ENCODE results near the gene PFN2. TPM values are rescaled to one million over a fixed set of nuclear protein-coding genes. Genes with fewer than 3 reads are reported as not detected.
"Not testable (repeated sequence)": the region's sequence is repeated elsewhere in the genome, so short reads cannot be mapped to it uniquely, and the experiment has no call there.

The PFN2 gene
- 163 and 227 TPM in 2 replicates for total RNA-seq (2014; rRNA removed)
- polyA plus RNA-seq (2012), result 185 TPM

- DNase-seq (ENCODE audit: low read depth), result peak; percentile 83
Observed at GRCh38 chr3:149970716-149971402, at the start of gene PFN2. TSS of gene PFN2 (minus strand) at chr3:149970895. CDS start at chr3:149970856, 39 bp downstream.

- DNase-seq (ENCODE audit: low read depth), result no peak
Observed at GRCh38 chr3:150015901-150016300, 45.2 kb upstream of the PFN2 start.

GRCh38 chr3:150014782-150015181, 44.1 kb upstream of the PFN2 start:
- no peak for DNase-seq (ENCODE audit: low read depth)

GRCh38 chr3:150013801-150014200, 43.1 kb upstream of the PFN2 start:
- no peak for DNase-seq (ENCODE audit: low read depth)

GRCh38 chr3:150006794-150007193, 36.1 kb upstream of the PFN2 start:
- DNase-seq (ENCODE audit: low read depth), result peak; percentile 12

- DNase-seq (ENCODE audit: low read depth), result peak; percentile 63
Observed at GRCh38 chr3:150005243-150006112, 34.8 kb upstream of the PFN2 start.

GRCh38 chr3:150000641-150001040, 29.9 kb upstream of the PFN2 start:
- DNase-seq (ENCODE audit: low read depth), result no peak

GRCh38 chr3:149999421-149999820, 28.7 kb upstream of the PFN2 start:
- no peak for DNase-seq (ENCODE audit: low read depth)

GRCh38 chr3:149998946-149999345, 28.3 kb upstream of the PFN2 start:
- DNase-seq (ENCODE audit: low read depth), result no peak

GRCh38 chr3:149992416-149993058, 21.8 kb upstream of the PFN2 start:
- no peak for DNase-seq (ENCODE audit: low read depth)

GRCh38 chr3:149990423-149990948, 19.8 kb upstream of the PFN2 start:
- no peak for DNase-seq (ENCODE audit: low read depth)

GRCh38 chr3:149989307-149989706, 18.6 kb upstream of the PFN2 start:
- DNase-seq (ENCODE audit: low read depth), result no peak

GRCh38 chr3:149983628-149984027, 12.9 kb upstream of the PFN2 start:
- DNase-seq (ENCODE audit: low read depth), result no peak

- not testable (repeated sequence) for DNase-seq (ENCODE audit: low read depth)
Observed at GRCh38 chr3:149983053-149983452, 12.4 kb upstream of the PFN2 start.

- not testable (repeated sequence) for DNase-seq (ENCODE audit: low read depth)
Observed at GRCh38 chr3:149981979-149982378, 11.3 kb upstream of the PFN2 start.

GRCh38 chr3:149977386-149977785, 6.7 kb upstream of the PFN2 start:
- no peak for DNase-seq (ENCODE audit: low read depth)

GRCh38 chr3:149975919-149976318, 5.2 kb upstream of the PFN2 start:
- DNase-seq (ENCODE audit: low read depth), result no peak

- peak; percentile 80 for DNase-seq (ENCODE audit: low read depth)
Observed at GRCh38 chr3:149971403-149972075, 844 bp upstream of the PFN2 start.

GRCh38 chr3:149969940-149970715, 567 bp downstream of the PFN2 start:
- peak; percentile 76 for DNase-seq (ENCODE audit: low read depth)

GRCh38 chr3:149969110-149969939, 1.4 kb downstream of the PFN2 start:
- peak; percentile 84 for DNase-seq (ENCODE audit: low read depth)
